MM.1S (cell line): Measurements from ENCODE around the gene PKIG.

Experiments used
- CTCF ChIP-seq: fragments of 300-600 bp; sonication (generic); IDR thresholded peaks from 2 replicates; pipeline ENCODE4 v1.5.1; 2016; ENCODE audit warnings: antibody characterized with exemption, low read length, mixed read lengths
- EZH2 ChIP-seq: fragments of 300-600 bp; sonication (generic); optimal IDR thresholded peaks from 2 replicates; pipeline ENCODE3; 2017; ENCODE audit warnings: low read depth, mild to moderate bottlenecking, antibody characterized with exemption, low read length, mixed read lengths
- EZH2phosphoT487 ChIP-seq: fragments of 300-600 bp; sonication (generic); IDR thresholded peaks from 2 replicates; pipeline ENCODE4 v1.6.1; 2018; ENCODE audit warnings: antibody characterized with exemption, low read length

GRCh38 chr20:44597516-44597915 is 15.1 kb downstream of the PKIG start:
- TF ChIP-seq CTCF (no peak), EZH2phosphoT487 (no peak), EZH2 (no peak)
